Measurements from ENCODE around the gene RAD51B.
"Not testable (repeated sequence)": the region's sequence is repeated elsewhere in the genome, so short reads cannot be mapped to it uniquely, and the experiment has no call there.

The RAD51B gene

GRCh38 chr14:68424443-68425172 is 605.0 kb downstream of the RAD51B start:
- no peak for TF ChIP-seq CTCF (IDR thresholded peaks at IDR 0.05; ENCODE audit: low read depth, low read length, missing control alignments)
- DNase-seq (ENCODE audit: low read depth), result no peak
- no peak overlapping the region for H3K4me3 ChIP-seq (ENCODE audit: low read depth, low read length)

- H3K4me3 ChIP-seq (ENCODE audit: low read depth, low read length), result no peak overlapping the region
- DNase-seq (ENCODE audit: low read depth), result no peak
- no peak for TF ChIP-seq CTCF (IDR thresholded peaks at IDR 0.05; ENCODE audit: low read depth, low read length, missing control alignments)
Measured at GRCh38 chr14:68426661-68427549, 607.3 kb downstream of the RAD51B start.

- H3K4me3 ChIP-seq (ENCODE audit: low read depth, low read length), result no peak overlapping the region
- no peak for DNase-seq (ENCODE audit: low read depth)
- no peak for TF ChIP-seq CTCF (IDR thresholded peaks at IDR 0.05; ENCODE audit: low read depth, low read length, missing control alignments)
Measured at GRCh38 chr14:68427550-68427890, 607.9 kb downstream of the RAD51B start.

- DNase-seq (ENCODE audit: low read depth), result not testable (repeated sequence)
Measured at GRCh38 chr14:68428900-68429299, 609.3 kb downstream of the RAD51B start.

GRCh38 chr14:68434173-68434572 is 614.6 kb downstream of the RAD51B start:
- not testable (repeated sequence) for DNase-seq (ENCODE audit: low read depth); H3K4me3 ChIP-seq (ENCODE audit: low read depth, low read length)

More at GRCh38 chr14:68428900-68429299, 609.3 kb downstream of the RAD51B start:
- not testable (repeated sequence) for H3K4me3 ChIP-seq (ENCODE audit: low read depth, low read length)

GRCh38 chr14:68435631-68436030 is 616.1 kb downstream of the RAD51B start:
- not testable (repeated sequence) for H3K4me3 ChIP-seq (ENCODE audit: low read depth, low read length)

GRCh38 chr14:68439676-68440075 is 620.1 kb downstream of the RAD51B start:
- TF ChIP-seq CTCF (IDR thresholded peaks at IDR 0.05; ENCODE audit: low read depth, low read length, missing control alignments), result no peak
- H3K4me3 ChIP-seq (ENCODE audit: low read depth, low read length), result no peak overlapping the region
- DNase-seq (ENCODE audit: low read depth), result no peak

More at GRCh38 chr14:68435631-68436030, 616.1 kb downstream of the RAD51B start:
- DNase-seq (ENCODE audit: low read depth), result not testable (repeated sequence)

- DNase-seq (ENCODE audit: low read depth), result no peak
- H3K4me3 ChIP-seq (ENCODE audit: low read depth, low read length), result no peak overlapping the region
- TF ChIP-seq CTCF (IDR thresholded peaks at IDR 0.05; ENCODE audit: low read depth, low read length, missing control alignments), result no peak
Measured at GRCh38 chr14:68440820-68441219, 621.2 kb downstream of the RAD51B start.
